Stimulated activated naive CD8-positive, alpha-beta T cell treated with anti-CD3 and anti-CD28 coated beads, Interleukin-15, amount 100 ng/mL, for 72 hours (primary cell): ENCODE results near the gene SMURF2.
"Not testable (repeated sequence)": the region's sequence is repeated elsewhere in the genome, so short reads cannot be mapped to it uniquely, and the experiment has no call there.

Experiments
- ATAC-seq: fragments of 150-1000 bp; cut with Tn5 transposase; 2 replicates; pipeline ENCODE4 v1.10.0; 2021; ENCODE audit warnings: mild to moderate bottlenecking, moderate library complexity
- DNase-seq, 2 donors: peaks; one replicate each; pipeline ENCODE4 v3.0.0; 2021 to 2022
- H3K27ac Mint-ChIP-seq, 2 donors: one replicate each; pipeline ENCODE4 v1.8.0; 2022; ENCODE audit warnings: mild to moderate bottlenecking in 2 of 2, mixed read lengths in 2 of 2, moderate library complexity in 2 of 2
- H3K27me3 Mint-ChIP-seq: one replicate; pipeline ENCODE4 v1.8.0; 2022; ENCODE audit warnings: mixed read lengths
- H3K4me1 Mint-ChIP-seq: one replicate; pipeline ENCODE4 v1.8.0; 2022; ENCODE audit warnings: mild to moderate bottlenecking, mixed read lengths
- H3K4me3 Mint-ChIP-seq, 2 donors: one replicate each; pipeline ENCODE4 v1.8.0; 2022; ENCODE audit warnings: mild to moderate bottlenecking in 2 of 2, mixed read lengths in 2 of 2, moderate library complexity in 1 of 2
- H3K9me3 Mint-ChIP-seq, 2 donors: one replicate each; pipeline ENCODE4 v1.8.0; 2022; ENCODE audit warnings: mixed read lengths in 2 of 2

Gene SMURF2

DNA sequence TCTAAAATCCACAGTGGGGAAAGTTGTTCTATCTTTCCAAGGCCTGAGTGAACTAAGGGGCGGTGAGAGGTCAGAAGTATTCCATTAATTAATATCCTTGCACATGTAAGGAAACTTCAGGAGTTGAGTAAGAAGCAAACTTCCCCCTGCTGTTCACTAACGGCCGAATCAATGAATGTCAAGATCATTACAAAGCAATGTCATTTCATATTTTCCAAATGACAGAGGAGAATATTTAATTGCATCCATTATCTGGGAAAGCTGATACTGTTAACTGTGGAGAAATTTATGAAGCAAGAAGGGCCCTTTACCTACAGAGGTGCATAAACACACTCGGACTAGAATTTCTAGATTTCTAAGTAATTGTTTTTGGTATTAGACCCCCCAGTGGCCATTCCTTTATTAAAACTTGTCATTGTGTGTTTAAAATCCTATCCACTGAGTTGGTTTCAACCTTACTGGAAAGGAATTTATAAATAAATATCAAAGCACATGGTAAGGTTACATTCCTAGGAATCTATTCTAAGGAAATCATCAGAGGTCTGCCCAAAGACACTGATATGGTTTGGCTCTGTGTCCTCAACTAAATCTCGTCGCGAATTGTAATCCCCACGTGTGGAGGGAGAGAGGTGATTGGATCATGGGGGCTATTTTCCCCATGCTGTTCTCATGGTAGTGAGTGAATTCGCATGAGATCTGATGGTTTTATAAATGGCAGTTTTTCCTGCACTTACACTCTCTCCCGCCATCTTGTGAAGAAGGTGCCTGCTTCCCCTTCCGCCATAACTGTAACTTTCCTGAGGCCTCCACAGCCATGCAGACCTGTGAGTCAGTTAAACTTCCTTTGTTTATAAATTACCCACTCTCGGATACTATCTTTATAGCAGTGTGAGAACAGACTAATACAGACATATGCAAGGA is 20.4 kb upstream of the SMURF2 start:
- H3K27me3 Mint-ChIP-seq, result no peaks in the 10 kb centered on the region
- DNase-seq, result no peak
- no peaks in the 10 kb centered on the region for H3K4me1 Mint-ChIP-seq
- H3K4me3 Mint-ChIP-seq, result no peak overlapping the region
- no peaks in the 10 kb centered on the region for H3K9me3 Mint-ChIP-seq
- H3K27ac Mint-ChIP-seq, result no peak overlapping the region
- no peak for ATAC-seq

DNA sequence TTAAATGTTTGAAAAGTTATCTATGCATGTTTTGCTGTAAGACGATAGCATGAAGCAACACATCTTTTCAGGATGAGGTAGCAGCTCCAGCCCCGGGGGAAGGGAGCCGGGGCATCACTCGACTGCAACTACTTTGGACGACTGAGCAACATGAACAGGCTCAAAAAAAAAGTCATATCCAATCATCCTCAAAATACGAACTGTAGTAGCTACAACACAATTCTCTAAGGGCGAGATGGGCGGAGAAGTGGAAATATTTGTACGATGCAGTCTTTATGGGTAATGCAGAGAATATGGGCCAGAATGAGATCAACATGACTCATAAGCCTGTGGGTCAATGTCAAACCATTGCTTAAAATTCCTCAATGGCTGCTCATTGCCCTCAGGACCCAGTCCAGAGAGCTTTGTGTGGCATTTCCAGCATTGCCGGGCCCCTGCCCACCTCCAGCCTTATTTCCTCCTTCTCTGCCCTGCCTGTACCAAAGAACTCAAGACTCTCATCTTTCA is 17.7 kb upstream of the SMURF2 start:
- no peaks in the 10 kb centered on the region for H3K9me3 Mint-ChIP-seq
- H3K4me3 Mint-ChIP-seq, result no peak overlapping the region
- DNase-seq, result no peak
- no peak for ATAC-seq
- H3K27ac Mint-ChIP-seq, result no peak overlapping the region
- H3K27me3 Mint-ChIP-seq, result no peaks in the 10 kb centered on the region
- no peaks in the 10 kb centered on the region for H3K4me1 Mint-ChIP-seq

DNA sequence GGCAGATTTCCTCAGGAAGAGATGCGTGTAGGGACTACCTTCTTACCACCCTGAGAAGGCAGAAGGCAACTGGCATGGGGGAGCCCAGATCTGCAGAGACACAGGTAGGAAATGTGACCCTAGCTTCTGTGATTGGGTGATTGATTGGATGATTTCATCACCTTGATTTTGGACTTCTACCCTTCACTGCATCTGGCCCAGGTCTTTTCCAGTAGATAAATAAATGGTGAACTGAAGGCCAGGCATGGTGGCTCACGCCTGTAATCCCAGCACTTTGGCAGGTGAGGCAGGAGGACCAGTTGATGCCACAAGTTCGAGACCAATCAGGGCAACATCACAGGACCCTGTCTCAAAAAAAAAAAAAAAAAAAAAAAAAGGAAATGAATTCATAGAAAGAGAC is 14.7 kb upstream of the SMURF2 start:
- Mint-ChIP-seq H3K27me3 (no peaks in the 10 kb centered on the region), H3K4me3 (no peak overlapping the region), H3K27ac (no peak overlapping the region), H3K9me3 (no peaks in the 10 kb centered on the region), H3K4me1 (no peaks in the 10 kb centered on the region)
- DNase-seq (no peak), ATAC-seq (no peak)

DNA sequence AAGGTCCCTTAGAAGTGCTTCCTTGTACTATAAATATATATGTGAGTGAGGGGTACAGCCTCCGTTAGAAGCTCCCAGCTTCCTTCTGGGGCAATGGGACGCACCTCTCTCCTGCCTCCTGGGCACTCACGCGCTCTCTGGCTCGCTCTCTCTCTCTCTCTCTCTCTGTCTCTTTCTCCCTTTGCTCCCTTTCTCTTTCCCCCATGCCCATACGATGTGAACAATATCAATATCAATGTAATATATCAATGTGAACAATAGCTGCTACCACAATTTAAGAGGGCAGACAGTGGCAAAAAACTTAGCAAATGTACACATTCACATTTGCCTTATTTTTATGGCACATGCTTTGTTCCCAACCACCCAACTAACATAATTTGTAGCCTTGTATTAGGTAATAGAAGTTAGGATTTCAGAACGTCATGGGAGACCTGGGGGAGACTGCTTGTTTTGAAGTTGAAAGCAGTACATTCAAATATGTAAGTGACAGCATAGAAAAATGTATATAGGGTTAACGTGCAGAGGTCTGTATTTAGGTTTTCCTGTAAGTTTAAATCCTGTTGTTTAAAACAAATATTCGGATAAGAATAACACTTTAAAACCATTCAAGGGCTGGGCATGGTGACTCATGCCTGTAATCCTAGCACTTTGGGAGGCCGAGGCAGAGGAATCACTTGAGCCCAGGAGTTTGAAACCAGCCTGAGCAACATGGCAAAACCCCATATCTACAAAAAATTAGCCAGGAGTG is 8.9 kb upstream of the SMURF2 start:
- not testable (repeated sequence) for H3K9me3 Mint-ChIP-seq, H3K4me1 Mint-ChIP-seq, ATAC-seq, H3K27me3 Mint-ChIP-seq, H3K27ac Mint-ChIP-seq, DNase-seq, H3K4me3 Mint-ChIP-seq

DNA sequence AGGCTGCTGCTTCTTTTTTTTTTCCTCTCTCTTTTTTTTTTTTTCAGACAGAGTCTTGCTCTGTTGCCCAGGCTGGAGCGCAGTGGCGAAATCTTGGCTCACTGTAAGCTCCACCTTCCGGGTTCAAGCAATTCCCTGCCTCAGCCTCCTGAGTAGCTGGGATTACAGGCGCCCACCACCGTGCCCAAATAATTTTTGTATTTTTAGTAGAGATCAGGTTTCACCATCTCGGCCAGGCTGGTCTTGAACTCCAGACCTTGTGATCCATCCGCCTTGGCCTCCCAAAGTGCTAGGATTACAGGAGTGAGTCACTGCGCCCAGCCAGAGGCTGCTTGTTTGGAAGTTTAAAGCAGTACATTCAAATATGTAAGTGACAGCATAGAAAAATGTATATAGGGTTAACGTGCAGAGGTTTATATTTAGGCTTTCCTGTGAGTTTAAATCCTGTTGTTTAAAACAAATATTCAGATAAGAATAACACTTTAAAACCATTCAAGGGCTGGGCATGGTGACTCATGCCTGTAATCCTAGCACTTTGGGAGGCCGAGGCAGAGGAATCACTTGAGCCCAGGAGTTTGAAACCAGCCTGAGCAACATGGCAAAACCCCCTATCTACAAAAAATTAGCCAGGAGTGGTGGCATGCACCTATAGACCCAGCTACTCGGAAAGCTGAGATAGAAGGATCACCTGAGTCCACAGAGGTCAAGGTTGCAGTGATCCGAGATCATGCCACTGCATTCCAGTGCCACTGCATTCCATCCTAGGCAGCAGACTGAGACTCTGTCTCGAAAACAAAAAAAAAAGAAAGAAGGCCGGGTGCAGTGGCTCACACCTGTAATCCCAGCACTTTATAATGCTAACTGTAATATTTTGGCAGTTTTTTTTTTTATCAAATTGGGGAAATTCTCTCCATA is 6.0 kb upstream of the SMURF2 start:
- H3K27ac Mint-ChIP-seq, H3K9me3 Mint-ChIP-seq, H3K4me1 Mint-ChIP-seq, H3K4me3 Mint-ChIP-seq, H3K27me3 Mint-ChIP-seq, ATAC-seq, DNase-seq: not testable (repeated sequence)

DNA sequence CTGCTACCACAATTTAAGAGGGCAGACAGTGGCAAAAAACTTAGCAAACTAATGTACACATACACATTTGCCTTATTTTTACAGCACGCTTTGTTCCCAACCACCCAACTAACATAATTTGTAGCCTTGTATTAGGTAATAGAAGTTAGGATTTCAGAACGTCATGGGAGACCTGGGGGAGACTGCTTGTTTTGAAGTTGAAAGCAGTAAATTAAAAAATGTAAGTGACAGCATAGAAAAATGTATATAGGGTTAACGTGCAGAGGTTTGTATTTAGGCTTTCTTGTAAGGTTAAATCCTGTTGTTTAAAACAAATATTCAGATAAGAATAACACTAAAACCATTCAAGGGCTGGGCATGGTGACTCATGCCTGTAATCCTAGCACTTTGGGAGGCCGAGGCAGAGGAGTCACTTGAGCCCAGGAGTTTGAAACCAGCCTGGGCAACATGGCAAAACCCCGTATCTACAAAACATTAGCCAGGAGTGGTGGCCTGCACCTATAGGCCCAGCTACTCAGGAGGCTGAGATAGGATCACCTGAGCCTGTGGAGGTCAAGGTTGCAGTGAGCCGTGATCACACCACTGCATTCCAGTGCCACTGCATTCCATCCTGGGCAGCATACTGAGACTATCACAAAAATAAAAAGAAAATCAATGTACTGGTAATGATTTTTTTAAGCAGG is 2.3 kb upstream of the SMURF2 start:
- DNase-seq, ATAC-seq, H3K27me3 Mint-ChIP-seq, H3K4me3 Mint-ChIP-seq, H3K9me3 Mint-ChIP-seq, H3K27ac Mint-ChIP-seq: not testable (repeated sequence)
- peaks cover 22% of the 10 kb centered on the region for H3K4me1 Mint-ChIP-seq

DNA sequence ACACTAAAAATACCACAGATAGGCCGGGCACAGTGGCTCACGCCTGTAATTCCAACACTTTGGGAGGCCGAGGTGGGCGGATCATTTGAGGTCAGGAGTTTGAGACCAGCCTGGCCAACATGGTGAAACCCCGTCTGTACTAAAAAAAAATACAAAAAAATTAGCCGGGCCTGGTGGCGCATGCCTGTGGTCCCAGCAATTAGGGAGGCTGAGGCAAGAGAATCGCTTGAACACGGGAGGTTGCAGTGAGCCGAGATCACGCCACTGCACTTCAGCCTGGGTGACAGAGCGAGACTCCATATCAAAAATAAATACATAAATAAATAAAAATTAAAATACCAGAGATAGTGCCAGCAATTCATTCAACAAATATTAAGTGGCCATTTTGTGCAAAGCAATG is 1.7 kb upstream of the SMURF2 start:
- not testable (repeated sequence) for H3K27ac Mint-ChIP-seq, H3K9me3 Mint-ChIP-seq, ATAC-seq, H3K27me3 Mint-ChIP-seq, DNase-seq, H3K4me3 Mint-ChIP-seq
- peaks cover 28% of the 10 kb centered on the region for H3K4me1 Mint-ChIP-seq

DNA sequence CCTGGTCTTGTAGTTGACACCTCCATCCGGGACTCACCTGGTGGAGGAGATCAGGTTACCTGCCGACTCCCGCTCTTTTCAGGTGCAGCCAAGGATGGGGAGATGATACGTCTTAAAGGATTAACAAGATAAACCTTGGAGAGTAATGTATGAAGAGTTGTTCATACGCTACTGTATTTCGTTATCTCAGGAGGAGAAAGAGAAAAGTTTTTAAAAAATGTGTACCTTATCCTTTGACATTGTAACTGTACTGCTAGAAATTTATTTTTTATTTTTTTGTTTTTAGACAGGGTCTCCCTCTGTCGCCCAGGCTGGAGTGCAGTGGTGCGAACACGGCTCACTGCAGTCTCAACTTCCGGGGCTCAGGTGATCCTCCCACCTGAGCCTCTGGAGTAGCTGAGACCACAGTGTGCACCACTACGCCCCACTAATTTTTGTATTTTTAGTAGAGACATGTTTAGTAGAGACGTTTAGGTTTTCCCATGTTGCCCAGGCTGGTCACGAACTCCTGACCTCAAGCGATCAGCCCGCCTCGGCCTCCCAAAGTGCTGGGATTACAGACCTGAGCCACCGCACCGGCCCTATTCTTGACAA is 764 bp upstream of the SMURF2 start:
- Mint-ChIP-seq H3K4me1 (peaks cover 34% of the 10 kb centered on the region), H3K4me3 (peak overlapping the region; percentile 79 to 81), H3K27ac (peak overlapping the region in 1 of 2 donors; percentile 71), H3K27me3 (no peaks in the 10 kb centered on the region), H3K9me3 (no peaks in the 10 kb centered on the region)
- ATAC-seq (no peak), DNase-seq (no peak)

DNA sequence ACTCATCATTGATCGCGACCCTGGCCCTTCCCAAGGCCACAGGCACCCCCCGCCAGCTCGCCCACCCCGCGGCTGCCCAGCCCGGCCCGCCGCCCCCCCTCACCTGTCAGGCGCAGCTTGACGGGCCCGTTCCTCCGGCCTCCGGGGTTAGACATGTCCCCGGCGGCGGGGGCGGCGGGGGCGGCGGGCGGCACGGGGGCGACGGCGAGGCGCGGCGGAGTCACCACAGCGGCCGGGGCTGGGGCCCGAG is 456 bp downstream of the SMURF2 start:
- DNase-seq, result no peak
- H3K4me3 Mint-ChIP-seq, result peak overlapping the region; percentile 95 to 98
- no peaks in the 10 kb centered on the region for H3K9me3 Mint-ChIP-seq
- H3K4me1 Mint-ChIP-seq, result peaks cover 46% of the 10 kb centered on the region
- peak overlapping the region; percentile 98 to 99 for H3K27ac Mint-ChIP-seq
- no peaks in the 10 kb centered on the region for H3K27me3 Mint-ChIP-seq
- no peak for ATAC-seq

DNA sequence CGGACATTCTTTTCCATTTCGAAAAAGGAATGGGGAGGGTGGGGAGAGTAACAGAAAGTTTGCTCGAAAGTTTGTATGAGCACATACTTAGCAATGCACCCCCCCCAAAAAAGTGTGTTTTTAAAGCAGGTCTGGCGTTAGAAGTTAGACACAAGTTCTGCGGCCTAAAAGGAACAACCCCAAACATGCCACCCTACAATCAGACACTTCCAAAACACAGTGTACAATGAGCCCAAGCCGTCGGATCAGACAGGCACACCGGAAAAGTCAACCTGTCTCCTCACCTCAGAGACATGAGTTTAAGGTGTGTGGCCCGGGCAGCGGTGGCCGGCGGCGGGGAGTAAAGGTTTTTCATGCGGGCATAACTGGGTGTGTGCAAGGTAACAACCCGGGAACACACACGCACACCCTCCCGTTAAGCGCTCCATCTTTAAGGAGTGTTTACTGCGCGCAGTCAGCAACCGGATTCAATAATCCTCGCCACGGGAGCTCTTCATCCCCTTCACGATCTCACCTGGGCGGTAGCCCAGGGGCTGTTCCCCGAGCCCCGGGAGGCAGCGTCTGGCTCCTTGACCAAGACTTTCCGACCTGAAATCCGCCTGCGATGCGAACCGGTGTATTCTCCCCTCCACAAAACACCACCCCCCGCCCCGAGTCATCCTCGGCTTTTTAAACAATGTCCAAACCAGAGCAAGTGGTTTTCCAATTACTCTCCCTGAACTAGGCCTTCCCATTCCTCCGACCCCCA is 955 bp downstream of the SMURF2 start:
- not testable (repeated sequence) for H3K27me3 Mint-ChIP-seq, H3K9me3 Mint-ChIP-seq
- Mint-ChIP-seq H3K4me1 (peaks cover 47% of the 10 kb centered on the region), H3K4me3 (peak overlapping the region; percentile 95 to 98), H3K27ac (peak overlapping the region; percentile 98 to 99)
- ATAC-seq (peak; percentile 17), DNase-seq (peak; percentile 27 to 39)

DNA sequence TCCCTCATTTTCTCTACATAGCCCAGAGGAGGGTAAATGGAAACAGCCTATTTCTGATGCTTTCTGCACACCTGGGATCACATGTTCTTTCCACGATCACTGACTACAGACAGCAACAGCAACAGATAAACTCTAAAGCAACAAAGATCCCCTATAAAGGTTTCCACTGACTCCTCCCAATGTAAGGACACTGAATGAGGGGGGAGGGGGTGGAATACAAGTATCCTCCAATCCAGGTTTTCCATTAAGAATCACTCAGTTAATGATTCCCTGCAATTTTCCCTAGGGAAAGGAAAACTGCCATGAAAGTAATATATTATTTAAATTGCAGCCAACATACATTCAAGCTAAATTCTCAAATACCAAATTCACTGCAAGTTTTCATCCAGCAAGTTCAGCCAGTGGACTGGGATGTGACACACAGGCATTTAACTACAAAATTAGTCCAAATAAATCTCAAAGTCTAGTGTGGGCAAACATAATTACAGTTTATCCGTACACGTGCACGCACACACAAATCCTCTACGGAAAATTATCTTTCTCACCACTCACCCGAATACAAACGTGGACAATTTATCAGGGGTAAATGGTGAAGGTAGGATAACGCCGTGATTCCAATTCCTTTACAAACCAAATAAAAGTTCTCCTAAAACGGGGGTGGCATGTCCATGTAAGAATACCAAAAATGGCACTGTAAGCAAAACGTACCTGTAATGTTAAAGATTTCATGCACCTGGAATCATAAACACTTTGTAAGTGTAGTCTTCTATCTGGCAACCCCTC is 1.7 kb downstream of the SMURF2 start:
- Mint-ChIP-seq H3K4me1 (peaks cover 47% of the 10 kb centered on the region), H3K27ac (peak overlapping the region; percentile 98 to 99), H3K4me3 (peak overlapping the region; percentile 95 to 98)
- ATAC-seq, DNase-seq, H3K27me3 Mint-ChIP-seq, H3K9me3 Mint-ChIP-seq: not testable (repeated sequence)

DNA sequence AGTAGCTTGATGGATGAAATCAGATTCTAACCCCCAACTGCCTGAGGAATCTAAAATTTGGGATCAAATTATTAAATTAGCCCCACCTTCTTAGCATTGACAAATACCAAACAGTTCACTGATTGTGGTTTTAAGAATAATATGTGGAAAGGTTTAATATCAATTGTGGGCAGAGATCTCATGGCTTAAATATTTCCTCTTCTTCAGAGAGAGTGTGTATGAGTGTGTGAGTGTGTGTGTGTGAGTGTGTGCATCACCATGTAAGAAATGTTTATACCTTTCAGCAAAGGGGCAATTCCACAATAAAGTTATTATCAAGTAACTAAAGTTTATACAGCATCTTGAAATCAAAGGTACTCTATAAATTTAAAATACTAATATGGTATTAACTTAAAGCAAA is 3.2 kb downstream of the SMURF2 start:
- DNase-seq (no peak), ATAC-seq (no peak)
- Mint-ChIP-seq H3K9me3 (peaks cover 0 to 4% of the 10 kb centered on the region in 2 donors), H3K4me3 (peak overlapping the region in 1 of 2 donors; percentile 21), H3K27me3 (no peaks in the 10 kb centered on the region), H3K27ac (no peak overlapping the region), H3K4me1 (peaks cover 50% of the 10 kb centered on the region)

DNA sequence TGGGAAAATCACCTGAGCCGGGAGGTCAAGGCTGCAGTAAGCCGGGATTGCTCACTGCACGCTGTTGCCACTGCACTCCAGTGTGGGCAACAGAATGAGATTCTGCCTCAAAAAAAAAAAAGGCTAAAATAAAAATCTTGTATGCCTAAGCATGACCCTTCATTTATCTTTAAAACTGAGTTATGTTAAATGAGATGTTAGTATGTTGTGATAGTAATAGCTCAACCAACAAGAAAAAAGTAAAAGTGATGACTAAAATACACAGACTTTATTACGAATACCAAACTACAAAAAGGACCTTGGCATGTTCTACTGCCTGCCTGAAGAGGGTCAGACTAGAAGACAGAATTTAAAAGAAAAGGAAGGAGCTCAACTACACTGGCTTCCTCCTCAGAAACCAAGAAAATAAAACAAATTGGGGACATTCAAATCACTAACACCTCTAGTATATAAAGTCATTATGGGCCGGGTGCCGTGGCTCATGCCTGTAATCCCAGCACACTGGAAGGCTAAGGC is 4.4 kb downstream of the SMURF2 start:
- Mint-ChIP-seq H3K4me1 (peaks cover 59% of the 10 kb centered on the region), H3K27me3 (no peaks in the 10 kb centered on the region), H3K4me3 (peak overlapping the region; percentile 15 to 52), H3K9me3 (peaks cover 0 to 4% of the 10 kb centered on the region in 2 donors), H3K27ac (no peak overlapping the region)
- DNase-seq (no peak), ATAC-seq (no peak)
